ENCODE results near the gene TPST2. TPM values are rescaled to one million over a fixed set of nuclear protein-coding genes. Genes with fewer than 3 reads are reported as not detected.

The TPST2 gene
- total and polyA plus RNA-seq, 2 experiments from 2014 or later = 35.1 to 58.3 TPM

GRCh38 chr22:26527574-26528465 is 62.1 kb downstream of the TPST2 start:
- Histone ChIP-seq H3K27me3 (replicated peaks; ENCODE audit: insufficient read depth) (no peaks in the 10 kb centered on the region), H3K36me3 (ENCODE audit: low read depth) (peaks cover 13% of the 10 kb centered on the region), H3K4me2 (ENCODE audit: unreplicated experiment) (no peak overlapping the region), H4K20me1 (ENCODE audit: insufficient read depth) (no peaks in the 10 kb centered on the region), H3K79me2 (ENCODE audit: insufficient read depth) (no peaks in the 10 kb centered on the region), H3K9me2 (ENCODE audit: insufficient read depth) (no peaks in the 10 kb centered on the region), H3K27ac (no peak overlapping the region), H3F3A (ENCODE audit: insufficient read depth) (no peaks in the 10 kb centered on the region), H3K4me1 (ENCODE audit: insufficient read depth) (no peaks in the 10 kb centered on the region), H3K9me3 (ENCODE audit: low read depth) (no peaks in the 10 kb centered on the region), H2AFZ (no peak overlapping the region), H3K4me3 (no peak overlapping the region), H3K9ac (no peak overlapping the region)
- WGBS, 2 experiments (ENCODE audit: low coverage in 1 of 2, low lambda C conversion rate in 2 of 2, missing lambda C conversion rate in 2 of 2) = 93% methylated on average over 15 of the region's 15 CpGs
- no peak for DNase-seq
- in situ Hi-C loops (cut with MboI) = no loop called here
- TF ChIP-seq EZH2 (IDR thresholded peaks at IDR 0.05; ENCODE audit: insufficient read depth, poor library complexity, severe bottlenecking) (no peak), EZH2phosphoT487 (IDR thresholded peaks at IDR 0.05; ENCODE audit: insufficient read depth, low read depth) (no peak)

- 77 to 78% methylated on average over 3 of the region's 3 CpGs for WGBS, 2 experiments (ENCODE audit: low coverage in 1 of 2, low lambda C conversion rate in 2 of 2, missing lambda C conversion rate in 2 of 2)
- Histone ChIP-seq H3K4me3 (no peak overlapping the region), H3K4me1 (ENCODE audit: insufficient read depth) (no peaks in the 10 kb centered on the region), H3K4me2 (ENCODE audit: unreplicated experiment) (no peak overlapping the region), H3F3A (ENCODE audit: insufficient read depth) (no peaks in the 10 kb centered on the region), H3K9me2 (ENCODE audit: insufficient read depth) (no peaks in the 10 kb centered on the region), H3K36me3 (ENCODE audit: low read depth) (peaks cover 7% of the 10 kb centered on the region), H3K79me2 (ENCODE audit: insufficient read depth) (no peaks in the 10 kb centered on the region), H3K9ac (no peak overlapping the region), H2AFZ (no peak overlapping the region), H3K9me3 (ENCODE audit: low read depth) (no peaks in the 10 kb centered on the region), H3K27me3 (replicated peaks; ENCODE audit: insufficient read depth) (no peaks in the 10 kb centered on the region), H4K20me1 (ENCODE audit: insufficient read depth) (no peaks in the 10 kb centered on the region), H3K27ac (no peak overlapping the region)
- TF ChIP-seq EZH2 (IDR thresholded peaks at IDR 0.05; ENCODE audit: insufficient read depth, poor library complexity, severe bottlenecking) (no peak), EZH2phosphoT487 (IDR thresholded peaks at IDR 0.05; ENCODE audit: insufficient read depth, low read depth) (no peak)
- DNase-seq = no peak
- in situ Hi-C loops (cut with MboI) = no loop called here
These were observed 62.8 kb downstream of the TPST2 start for GRCh38 chr22:26527167-26527566.

GRCh38 chr22:26525946-26526564 is 63.9 kb downstream of the TPST2 start:
- no peaks in the 10 kb centered on the region for H3K79me2 ChIP-seq (ENCODE audit: insufficient read depth)
- no peaks in the 10 kb centered on the region for H3F3A ChIP-seq (ENCODE audit: insufficient read depth)
- no peak overlapping the region for H3K4me2 ChIP-seq (ENCODE audit: unreplicated experiment)
- no peaks in the 10 kb centered on the region for H3K9me3 ChIP-seq (ENCODE audit: low read depth)
- in situ Hi-C loops (cut with MboI) = no loop called here
- no peaks in the 10 kb centered on the region for H4K20me1 ChIP-seq (ENCODE audit: insufficient read depth)
- 50 to 56% methylated on average over 7 of the region's 7 CpGs for WGBS, 2 experiments (ENCODE audit: low coverage in 1 of 2, low lambda C conversion rate in 2 of 2, missing lambda C conversion rate in 2 of 2)
- H3K9me2 ChIP-seq (ENCODE audit: insufficient read depth) = no peaks in the 10 kb centered on the region
- no peak overlapping the region for H3K4me3 ChIP-seq
- H3K4me1 ChIP-seq (ENCODE audit: insufficient read depth) = no peaks in the 10 kb centered on the region
- no peak for DNase-seq
- H3K36me3 ChIP-seq (ENCODE audit: low read depth) = no peaks in the 10 kb centered on the region
- H3K27me3 ChIP-seq (replicated peaks; ENCODE audit: insufficient read depth) = no peaks in the 10 kb centered on the region
- TF ChIP-seq EZH2phosphoT487 (IDR thresholded peaks at IDR 0.05; ENCODE audit: insufficient read depth, low read depth) (no peak), EZH2 (IDR thresholded peaks at IDR 0.05; ENCODE audit: insufficient read depth, poor library complexity, severe bottlenecking) (no peak)
- H2AFZ ChIP-seq = no peak overlapping the region
- no peak overlapping the region for H3K9ac ChIP-seq
- no peak overlapping the region for H3K27ac ChIP-seq

GRCh38 chr22:26524870-26525269 is 65.1 kb downstream of the TPST2 start:
- Histone ChIP-seq H3K27ac (no peak overlapping the region), H3K9ac (no peak overlapping the region), H3K27me3 (replicated peaks; ENCODE audit: insufficient read depth) (no peaks in the 10 kb centered on the region), H2AFZ (no peak overlapping the region), H3K79me2 (ENCODE audit: insufficient read depth) (no peaks in the 10 kb centered on the region), H3F3A (ENCODE audit: insufficient read depth) (no peaks in the 10 kb centered on the region), H3K36me3 (ENCODE audit: low read depth) (no peaks in the 10 kb centered on the region), H3K9me2 (ENCODE audit: insufficient read depth) (no peaks in the 10 kb centered on the region), H3K9me3 (ENCODE audit: low read depth) (no peaks in the 10 kb centered on the region), H4K20me1 (ENCODE audit: insufficient read depth) (no peaks in the 10 kb centered on the region), H3K4me3 (no peak overlapping the region), H3K4me2 (ENCODE audit: unreplicated experiment) (no peak overlapping the region), H3K4me1 (ENCODE audit: insufficient read depth) (no peaks in the 10 kb centered on the region)
- TF ChIP-seq EZH2 (IDR thresholded peaks at IDR 0.05; ENCODE audit: insufficient read depth, poor library complexity, severe bottlenecking) (no peak), EZH2phosphoT487 (IDR thresholded peaks at IDR 0.05; ENCODE audit: insufficient read depth, low read depth) (no peak)
- 65 to 67% methylated on average over 4 of the region's 4 CpGs for WGBS, 2 experiments (ENCODE audit: low coverage in 1 of 2, low lambda C conversion rate in 2 of 2, missing lambda C conversion rate in 2 of 2)
- in situ Hi-C loops (cut with MboI) = no loop called here
- DNase-seq = no peak

Measured in GM23248 (cell line).